GM21528 (cell line): ENCODE data around the gene FARP2.
"Not testable (repeated sequence)": the region's sequence is repeated elsewhere in the genome, so short reads cannot be mapped to it uniquely, and the experiment has no call there.

Experiments used
- ATAC-seq: cut with Tn5 transposase; IDR thresholded peaks from one replicate; pipeline ENCODE4 v1.9.1; 2021; ENCODE audit warnings: mild to moderate bottlenecking, moderate library complexity; ENCODE audit not compliant: unreplicated experiment, low FRiP score

The FARP2 gene

DNA sequence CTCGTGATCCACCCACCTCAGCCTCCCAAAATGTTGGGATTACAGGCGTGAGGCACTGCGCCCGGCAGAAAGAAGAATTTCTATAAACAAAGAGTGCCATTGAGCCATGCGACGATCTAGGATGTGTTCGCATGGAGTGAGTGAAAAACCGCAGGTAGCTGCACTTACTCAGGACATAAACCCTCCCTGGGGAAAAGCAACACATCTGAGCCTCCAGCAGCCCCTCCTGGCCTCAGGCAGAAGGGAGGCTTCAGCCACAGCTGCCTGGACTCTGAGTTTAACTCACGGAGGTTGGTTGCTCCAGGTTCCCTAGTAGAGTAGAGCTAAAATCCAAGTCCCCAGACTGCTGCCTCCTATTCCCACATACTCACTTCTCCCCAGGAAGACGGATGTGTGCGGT is 163.6 kb downstream of the FARP2 start:
- no peak for ATAC-seq

DNA sequence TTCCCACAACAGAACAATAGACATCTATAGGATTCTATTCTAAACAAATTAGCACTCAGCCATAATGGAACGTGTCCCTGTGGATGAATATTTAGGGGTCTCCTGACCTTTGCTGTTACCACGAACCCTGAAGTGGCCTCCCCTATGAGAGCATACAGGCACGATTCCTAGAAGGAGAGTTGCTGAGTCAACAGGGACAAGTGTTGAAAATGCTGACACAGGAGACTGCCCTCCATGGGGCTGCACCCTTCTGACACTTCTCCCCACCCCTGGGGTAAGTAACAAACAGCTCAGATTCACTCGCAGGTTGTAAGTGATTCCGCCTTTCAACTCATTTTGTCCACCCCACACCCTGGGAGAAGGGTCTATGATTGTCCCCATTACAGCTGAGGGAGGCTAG is 166.4 kb downstream of the FARP2 start:
- no peak for ATAC-seq

DNA sequence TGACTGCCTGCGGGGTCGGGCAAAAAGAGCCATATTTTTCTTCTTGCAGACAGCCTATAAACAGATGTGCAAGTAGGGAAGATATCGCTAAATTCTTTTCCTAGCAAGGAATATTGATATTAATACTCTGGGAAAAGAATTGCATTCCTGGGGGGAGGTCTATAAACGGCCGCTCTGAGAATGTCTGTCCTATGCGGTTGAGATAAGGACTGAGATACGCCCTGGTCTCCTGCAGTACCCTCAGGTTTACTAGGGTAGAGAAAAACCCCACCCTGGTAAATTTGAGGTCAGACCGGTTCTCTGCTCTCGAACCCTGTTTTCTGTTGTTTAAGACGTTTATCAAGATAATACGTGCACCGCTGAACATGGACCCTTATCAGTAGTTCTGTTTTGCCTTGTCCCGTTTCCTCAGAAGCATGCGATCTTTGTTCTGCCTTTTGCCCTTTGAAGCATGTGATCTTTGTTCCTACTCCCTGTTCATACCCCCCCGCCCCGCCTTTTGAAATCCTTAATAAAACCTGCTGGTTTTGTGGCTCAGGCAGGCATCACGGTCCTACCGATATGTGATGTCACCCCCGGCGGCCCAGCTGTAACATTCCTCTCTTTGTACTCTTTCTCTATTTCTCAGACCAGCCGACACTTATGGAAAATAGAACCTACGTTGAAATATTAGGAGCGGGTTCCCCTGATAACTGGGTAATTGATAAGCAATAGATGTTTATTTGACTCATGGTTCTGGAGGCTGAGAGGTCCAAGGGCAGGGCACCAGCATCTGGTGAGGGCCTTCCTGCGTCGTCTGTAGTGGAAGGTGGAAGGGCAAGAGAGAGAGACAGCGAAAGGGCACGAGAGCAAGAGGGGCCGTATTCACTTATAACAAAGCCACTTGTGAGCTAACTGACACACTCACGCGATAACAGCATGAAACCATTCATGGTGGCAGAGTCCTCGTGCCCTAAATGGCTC is 170.0 kb downstream of the FARP2 start:
- ATAC-seq = not testable (repeated sequence)

DNA sequence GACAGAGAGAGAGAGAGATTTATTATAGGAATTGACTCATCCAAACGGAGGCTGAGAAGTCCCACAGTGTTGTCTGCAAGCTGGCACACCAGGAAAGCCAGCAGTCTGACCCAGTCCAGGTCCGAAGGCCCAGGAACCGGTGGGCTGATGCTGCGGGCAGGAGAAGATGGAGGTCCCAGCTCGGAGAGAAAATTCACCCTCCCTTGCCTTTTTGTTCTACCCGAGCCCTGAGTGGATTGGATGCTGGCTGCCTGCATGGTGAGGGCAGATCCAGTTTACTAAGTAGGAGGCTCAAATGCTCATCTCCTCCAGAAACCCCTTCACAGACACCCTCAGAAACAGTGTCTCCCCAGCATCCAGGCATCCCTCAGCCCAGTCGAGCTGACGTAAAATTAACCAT is 174.5 kb downstream of the FARP2 start:
- ATAC-seq = no peak

DNA sequence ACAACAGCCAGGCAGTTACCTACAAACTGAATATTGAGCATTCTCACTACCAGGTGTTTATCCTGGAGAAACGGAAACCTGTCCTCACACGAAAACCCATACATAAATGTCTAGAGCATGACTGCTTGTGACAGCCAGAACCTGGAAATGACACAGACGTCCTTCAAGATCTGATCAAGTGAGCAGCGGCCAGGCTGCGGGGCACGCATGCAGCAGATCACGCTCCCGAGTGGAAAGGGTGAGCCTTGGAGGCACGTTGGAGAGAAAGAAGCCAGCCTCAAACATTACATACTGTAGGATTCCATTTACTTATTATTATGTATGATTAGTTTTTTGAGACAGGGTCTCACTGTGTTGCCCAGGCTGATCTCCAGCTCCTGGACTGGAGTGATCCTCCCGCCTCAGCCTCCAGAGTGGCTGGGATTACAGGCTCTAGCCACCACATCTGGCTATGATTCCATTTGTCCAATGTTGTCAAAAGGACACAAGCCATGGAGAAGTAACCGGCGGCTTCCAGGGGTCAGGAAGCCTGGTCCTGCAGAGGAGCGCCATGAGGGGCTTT is 175.2 kb downstream of the FARP2 start:
- no peak for ATAC-seq

DNA sequence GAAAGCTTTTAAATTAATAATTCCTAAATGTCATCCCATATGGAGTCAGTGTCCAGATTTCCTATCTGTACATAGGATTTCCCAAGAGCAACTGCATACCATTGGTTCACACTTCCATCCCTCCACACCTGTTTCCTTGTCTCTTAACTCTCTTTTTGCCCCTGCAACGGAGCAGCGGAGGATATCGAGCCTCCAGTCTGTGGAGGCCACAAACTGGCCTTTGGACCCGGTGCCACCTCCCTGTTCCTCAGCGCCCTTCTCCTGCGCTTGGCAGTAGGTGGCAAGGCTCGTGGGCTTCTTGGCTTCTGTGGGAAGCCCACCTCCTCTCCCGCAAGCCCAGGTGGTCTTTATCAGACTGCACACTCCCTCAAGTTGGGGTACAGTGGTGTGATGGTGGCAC is 176.1 kb downstream of the FARP2 start:
- no peak for ATAC-seq

DNA sequence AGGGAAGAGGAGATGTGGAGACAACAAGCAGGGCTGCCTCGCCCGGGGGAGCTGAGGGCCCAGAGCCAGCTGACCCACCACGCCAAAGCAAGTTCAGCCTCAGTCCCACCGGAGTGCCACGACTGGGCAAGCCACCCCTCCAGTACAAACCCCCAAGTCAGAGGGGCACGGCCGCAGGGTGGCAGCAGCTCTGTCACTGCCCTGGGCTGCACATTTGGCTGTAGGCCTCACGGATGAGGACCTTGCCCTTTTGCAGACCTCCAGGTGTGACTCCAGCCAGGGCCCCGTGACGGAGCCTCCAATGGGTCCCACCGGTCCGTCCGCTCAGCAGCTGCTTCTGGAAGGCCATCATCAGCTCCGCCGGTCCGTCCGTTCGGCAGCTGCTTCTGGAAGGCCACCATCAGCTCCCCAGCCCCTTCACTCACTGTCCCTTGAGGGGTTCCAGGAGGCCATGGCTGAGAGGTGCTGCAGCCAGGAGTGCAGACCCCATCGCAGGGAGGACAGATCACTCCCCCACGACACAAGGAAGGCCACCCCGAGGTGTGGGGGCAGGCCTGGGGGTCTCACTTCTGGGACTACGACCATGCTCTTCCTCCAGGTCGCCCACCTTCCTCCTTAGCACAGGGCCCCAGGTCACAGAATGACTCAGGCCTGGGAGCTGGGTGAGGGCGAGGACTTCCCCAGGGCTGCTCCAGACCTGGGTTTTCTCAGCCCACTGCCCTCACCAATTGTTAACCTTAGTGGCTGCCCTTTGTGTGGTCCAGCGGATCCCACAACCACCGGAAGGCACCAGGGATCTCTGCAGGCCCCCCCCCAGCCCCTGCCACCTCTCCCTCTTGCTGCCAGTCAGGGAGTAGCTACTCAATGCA is 176.9 kb downstream of the FARP2 start:
- ATAC-seq = no peak

DNA sequence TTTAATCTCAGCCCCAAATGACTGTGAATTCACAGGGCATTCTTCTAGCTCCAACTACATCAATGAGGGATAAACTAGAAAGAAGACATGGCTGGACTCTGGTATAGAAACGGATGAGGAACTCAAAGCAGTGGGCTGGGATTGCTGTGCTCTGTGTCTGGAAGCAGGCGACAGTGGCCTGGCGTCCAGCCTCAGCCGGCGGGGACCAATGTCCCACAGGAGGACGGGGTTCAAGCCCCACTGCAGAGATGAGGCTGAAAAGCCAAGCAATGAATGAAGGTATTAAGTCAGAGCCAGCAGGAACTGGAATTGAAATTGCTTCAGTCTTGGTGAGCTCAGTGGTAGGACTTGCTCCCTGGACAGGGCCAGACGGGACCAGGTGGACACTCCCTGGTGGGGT is 178.2 kb downstream of the FARP2 start:
- ATAC-seq = no peak

DNA sequence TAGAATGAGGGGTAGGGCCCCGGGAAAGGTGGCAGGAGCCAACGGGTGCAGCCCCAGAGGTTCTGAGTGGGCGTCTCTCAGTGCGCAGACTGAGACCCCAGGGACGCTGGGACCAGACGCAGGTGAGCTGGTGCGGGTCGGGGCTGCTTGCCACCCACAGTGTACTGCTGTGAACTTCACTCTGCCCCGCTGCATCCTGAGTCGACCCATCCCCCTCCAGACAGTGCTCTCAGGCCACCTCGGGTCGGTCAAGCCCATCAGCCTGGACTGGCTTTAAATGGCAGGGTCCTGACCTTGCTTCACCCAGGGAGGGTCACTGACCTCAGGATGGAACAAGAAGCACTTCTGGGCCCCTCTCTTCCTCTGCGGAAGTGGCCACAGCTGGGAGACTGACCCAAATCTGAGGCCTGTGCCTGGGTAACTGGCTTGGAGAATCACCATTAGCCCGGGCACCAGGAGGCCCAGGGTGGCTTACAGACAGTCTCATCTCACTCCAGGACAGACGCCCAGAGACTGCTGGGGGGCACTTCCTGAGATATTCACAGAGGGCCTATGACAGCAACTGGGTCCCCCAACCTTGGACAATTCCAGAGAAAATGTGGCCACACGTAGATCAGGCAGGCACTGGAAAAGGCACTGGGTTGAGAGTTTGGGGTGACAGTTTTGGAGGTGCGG is 178.8 kb downstream of the FARP2 start:
- ATAC-seq = no peak

DNA sequence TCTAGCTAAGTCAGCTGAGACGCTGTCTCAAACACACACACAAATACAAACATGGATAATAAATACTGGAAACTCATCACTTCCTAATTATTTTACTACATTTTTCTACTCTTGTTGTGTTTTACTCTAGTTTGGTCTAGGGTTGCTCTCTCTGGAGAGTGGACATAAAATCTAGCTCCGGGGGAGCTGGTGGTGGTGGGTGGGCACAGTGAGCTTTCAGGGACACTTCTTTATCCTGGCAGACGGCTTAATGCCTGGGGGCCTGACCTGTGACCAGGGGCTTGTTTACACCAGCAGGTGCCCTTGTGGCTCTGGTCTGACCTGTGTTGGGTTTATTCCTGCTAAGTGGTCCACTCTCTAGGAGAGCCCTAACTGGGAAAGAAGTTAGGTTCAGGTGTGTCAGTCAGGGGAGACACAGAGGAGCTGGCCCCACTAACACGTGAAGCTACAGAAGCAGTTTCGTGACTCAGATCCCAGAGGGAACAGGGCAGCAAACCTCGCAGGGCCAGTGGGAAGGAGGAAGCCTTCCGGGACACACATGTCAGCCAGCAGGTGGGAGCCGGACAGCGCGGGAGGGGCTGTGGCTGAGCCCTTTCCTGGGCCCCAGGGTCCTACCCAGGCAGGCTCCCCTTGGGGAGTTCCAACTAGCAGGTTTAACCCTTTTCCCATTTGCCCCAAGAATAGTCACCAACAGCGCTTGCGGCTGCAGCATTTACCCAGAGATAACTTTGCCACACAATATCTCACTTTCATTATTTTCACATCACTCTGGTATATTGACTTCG is 180.0 kb downstream of the FARP2 start:
- no peak for ATAC-seq

DNA sequence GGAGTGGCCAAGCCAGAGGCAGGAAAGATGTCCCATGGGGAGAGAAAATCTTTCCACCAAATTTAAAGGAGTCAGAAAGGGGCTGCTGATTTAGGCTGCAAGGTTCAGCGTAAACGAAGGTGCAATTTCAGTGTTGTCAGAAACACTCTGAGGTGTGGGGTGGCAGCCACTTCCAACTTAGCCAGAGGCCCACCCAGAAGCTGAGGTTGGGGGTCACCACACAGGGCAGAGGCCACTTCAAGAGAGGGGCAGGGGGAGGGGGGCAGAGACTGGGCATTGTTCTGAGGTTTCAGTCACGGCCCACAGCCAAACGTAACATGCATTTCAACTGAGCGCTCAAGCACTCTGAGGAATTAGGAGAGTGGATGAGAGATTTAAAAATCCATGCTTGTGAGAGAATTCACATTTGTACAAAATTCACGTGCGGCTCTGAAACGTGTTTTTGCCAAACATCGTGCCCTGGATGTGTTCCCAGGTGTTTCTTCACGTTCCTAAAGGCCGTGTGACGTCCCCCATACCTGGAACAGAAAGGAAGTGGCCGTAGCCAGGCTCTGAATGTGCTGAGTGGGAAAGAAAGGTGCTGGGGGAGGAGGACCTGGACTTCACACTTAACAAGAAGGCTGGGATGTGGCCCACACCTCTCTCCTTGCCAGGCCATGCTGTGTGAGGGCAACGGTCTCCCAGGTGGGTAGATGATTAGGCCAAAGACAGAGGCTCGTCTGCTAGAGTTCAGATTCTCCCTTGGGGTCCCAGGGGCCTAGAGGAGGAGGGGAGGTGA is 182.9 kb downstream of the FARP2 start:
- no peak for ATAC-seq

DNA sequence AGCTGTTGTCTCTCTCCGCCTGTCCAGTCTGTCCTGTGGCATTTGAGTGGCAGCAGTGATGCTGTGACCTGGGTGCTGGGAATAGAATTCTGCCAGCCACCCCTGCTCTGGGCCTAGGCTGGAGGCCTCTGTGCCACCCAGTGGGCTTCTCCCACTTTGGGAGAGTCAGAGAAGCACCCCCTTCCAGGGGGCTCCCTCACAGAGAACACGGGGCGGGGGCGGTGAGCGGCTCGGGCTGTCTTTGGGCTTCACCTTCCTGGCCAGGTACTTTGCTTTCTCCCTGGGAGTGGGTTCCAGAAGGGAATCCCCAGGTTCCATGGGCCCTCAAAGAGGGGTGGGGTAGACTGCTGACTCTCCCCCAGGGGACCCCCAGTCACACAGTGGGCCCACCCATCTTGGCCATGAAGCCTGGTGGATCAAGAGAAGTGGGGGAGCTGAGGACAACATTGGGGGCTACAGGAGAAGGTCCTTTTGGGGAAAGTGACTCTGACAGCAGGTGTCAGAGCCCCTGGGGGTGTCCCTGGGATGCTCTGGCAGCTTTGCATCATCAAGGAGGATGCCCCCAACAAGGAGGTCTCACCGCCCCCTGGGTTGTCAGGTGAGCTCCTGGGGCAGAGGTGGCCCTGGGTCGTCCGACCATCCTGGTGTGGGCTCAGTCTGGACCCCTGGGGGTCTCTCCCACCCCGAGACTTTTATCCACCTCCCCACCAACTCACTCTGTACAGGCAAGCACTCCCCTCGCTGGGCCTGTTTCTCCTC is 183.7 kb downstream of the FARP2 start:
- ATAC-seq = no peak

DNA sequence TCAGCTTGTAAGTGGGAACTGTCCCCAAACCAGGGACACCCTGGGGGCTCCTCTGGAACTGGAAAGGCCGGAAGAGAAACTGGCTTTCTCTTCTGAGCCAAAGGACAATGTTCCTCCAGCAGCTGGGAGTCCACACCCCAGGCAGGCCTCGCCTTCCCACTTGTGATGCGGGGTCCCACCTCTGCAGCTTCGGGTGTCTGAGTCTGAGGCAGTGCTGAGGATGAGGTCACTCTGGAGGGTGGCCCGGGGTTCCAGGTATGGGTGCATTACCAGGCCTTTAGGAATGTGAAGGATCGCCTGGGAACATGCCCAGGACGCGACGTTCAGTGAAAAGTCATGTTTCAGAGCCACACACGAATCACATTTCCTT is 184.3 kb downstream of the FARP2 start:
- no peak for ATAC-seq

DNA sequence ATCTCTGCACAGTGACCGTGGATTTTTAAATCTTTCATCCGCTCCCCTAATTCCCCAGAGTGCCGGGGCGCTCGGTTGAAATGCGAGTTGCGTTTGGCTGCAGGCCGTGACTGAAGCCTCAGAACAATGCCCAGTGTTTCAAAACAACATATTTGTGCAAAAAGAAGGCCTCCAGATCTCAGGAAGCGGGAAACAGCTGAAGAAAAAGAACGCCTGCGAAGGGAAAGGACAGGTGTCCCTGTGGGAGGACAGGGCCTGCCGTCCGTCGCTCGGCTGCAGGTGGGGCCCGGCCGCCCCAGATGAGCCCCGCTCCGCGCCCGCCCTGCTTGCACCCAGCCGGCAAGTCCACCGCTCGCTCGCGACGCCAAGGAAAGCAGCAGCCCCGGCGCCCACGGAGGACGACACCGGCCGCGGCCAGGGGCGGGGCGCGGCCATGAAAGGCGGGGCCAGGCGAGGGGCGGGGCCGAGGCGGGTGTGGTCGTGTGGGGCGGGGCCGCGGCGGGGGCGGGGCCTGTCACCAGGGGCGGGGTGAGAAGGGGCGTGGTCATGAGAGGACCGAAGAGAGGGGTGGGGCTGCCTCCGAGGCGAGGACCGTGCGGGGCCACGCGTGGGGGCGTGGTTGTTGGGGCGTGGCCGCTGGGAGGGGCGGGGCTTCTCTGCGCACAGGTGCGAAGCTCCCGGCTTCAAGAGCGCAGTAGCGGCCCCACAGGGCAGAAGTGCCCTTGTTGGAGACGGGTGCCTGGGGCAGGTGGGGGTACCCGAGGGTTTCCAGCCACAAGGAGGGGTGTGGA is 184.9 kb downstream of the FARP2 start:
- ATAC-seq = no peak

DNA sequence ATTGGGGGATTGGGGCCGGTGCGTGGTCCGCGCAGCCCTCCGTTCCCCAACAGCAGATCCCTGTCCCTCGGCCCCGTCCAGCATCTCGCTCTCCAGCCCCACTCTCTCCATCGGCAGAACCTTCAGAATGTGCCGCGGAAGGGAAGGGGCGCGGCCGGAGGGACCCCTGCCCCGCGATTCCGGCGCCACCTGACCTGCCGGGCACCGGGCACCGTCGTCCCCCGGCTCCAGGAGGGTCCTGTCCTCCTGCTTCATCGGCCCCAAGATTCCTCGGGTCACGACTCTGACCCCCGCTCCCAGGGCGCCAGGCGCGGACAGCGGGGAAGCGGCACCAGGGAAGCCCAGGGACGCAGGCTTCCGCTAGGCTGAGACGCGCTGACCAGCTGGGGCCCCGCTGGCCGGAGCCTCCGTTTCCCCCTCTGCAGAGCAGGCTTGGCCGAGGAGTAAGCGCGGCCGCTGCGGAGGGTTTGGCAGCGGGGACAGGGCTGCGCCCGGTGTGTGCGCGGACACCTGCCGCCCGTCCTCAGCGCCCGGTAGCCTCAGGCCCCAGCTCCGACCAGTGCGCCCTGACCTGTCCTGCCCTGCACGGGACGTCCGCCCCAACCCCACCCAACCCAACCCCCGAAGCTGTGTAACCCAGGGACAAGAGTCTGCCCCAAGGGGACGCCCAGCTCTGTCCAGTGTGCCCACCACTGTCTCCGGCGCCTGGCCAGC is 185.6 kb downstream of the FARP2 start:
- no peak for ATAC-seq

DNA sequence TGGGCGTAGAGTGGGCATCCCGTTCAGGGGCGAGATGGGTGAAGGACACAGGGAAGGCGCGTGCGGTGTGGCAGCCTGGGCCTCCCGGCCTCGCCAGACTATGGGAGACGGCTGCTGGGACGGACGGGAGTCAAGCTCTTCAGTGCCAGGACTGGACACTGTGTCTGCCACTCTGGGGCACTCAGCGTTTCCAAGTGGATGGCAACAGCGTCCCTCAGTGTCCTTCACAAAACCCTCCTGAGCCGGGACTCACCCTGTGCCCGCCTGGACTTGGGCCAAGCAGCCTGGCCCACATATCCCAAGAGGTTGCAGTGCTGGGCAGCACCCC is 186.2 kb downstream of the FARP2 start:
- ATAC-seq = no peak
